Lower lobe of right lung (tissue), 2 donors: ENCODE measurements around the gene ARHGEF3. TPM values are rescaled to one million over a fixed set of nuclear protein-coding genes. Genes with fewer than 3 reads are reported as not detected.

Experiments
- ATAC-seq, 2 donors: fragments of 200-7000 bp; cut with Tn5 transposase; one replicate each; pipeline ENCODE4 v1.9.1; 2020 to 2022; ENCODE audit warnings: mild to moderate bottlenecking in 2 of 2, moderate library complexity in 2 of 2
- DNase-seq: peaks from one replicate; pipeline ENCODE4 v3.0.0-alpha.2; 2020
- H3K27ac ChIP-seq: fragments of 200-600 bp; one replicate; pipeline ENCODE4 v1.8.0; 2022
- H3K27me3 ChIP-seq: fragments of 200-600 bp; one replicate; pipeline ENCODE4 v1.8.0; 2022; ENCODE audit warnings: low read depth
- H3K36me3 ChIP-seq: fragments of 200-600 bp; one replicate; pipeline ENCODE4 v1.8.0; 2022; ENCODE audit warnings: mild to moderate bottlenecking
- H3K4me1 ChIP-seq: fragments of 200-600 bp; one replicate; pipeline ENCODE4 v1.8.0; 2022
- H3K4me3 ChIP-seq: fragments of 200-600 bp; one replicate; pipeline ENCODE4 v1.8.0; 2022; ENCODE audit warnings: mild to moderate bottlenecking
- H3K9me3 ChIP-seq: fragments of 200-600 bp; one replicate; pipeline ENCODE4 v1.8.0; 2022
- intact Hi-C: fragments of 100-400 bp; cut with DNase I; formaldehyde crosslinking; loops from one replicate; pipeline ENCODE4 v1.11.0; 2022
- total RNA-seq: library from RNA; stranded (reverse); fragmentation: NEBNext Ultra II Directional; extraction: Animal tissue kit (Norgen Biotek cat#: 25700); gene quantifications from one replicate; pipeline ENCODE4 v1.2.1, GENCODE V29; 2021
- TF ChIP-seq, protein P1 (sequence below): fragments of 200-600 bp; IDR thresholded peaks from one replicate; pipeline ENCODE4 v1.8.0; 2022; ENCODE audit warnings: antibody characterized with exemption, mild to moderate bottlenecking
- donor health status: DM: no; HTN: yes; CAD: no; lungs with severe emphysema.

The ARHGEF3 gene
- total RNA-seq, 1 donor from 2014 or later = 48.0 TPM

DNA sequence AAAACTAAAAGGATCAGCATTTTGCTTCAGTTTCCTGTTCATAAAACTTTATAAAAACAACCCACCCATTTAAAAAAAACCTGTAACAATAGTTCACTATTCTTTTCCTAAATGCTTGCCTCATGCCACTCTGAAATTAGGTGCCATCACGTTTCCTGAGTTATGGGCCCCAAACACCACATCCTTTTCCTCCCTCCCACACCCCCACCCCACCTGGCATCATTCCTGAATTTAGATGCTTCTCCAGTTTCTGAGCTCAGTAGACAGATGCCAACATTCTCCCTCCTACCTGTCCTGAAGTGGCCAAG lies 11.9 kb upstream of the ARHGEF3 start:
- no peak overlapping the region for H3K4me3 ChIP-seq
- H3K27ac ChIP-seq = no peak overlapping the region
- intact Hi-C loops = no loop called here
- DNase-seq = no peak
- H3K27me3 ChIP-seq = no peaks in the 10 kb centered on the region
- H3K4me1 ChIP-seq = peaks cover 18% of the 10 kb centered on the region
- H3K9me3 ChIP-seq = no peaks in the 10 kb centered on the region
- no peak for ATAC-seq
- TF ChIP-seq, protein P1, sequence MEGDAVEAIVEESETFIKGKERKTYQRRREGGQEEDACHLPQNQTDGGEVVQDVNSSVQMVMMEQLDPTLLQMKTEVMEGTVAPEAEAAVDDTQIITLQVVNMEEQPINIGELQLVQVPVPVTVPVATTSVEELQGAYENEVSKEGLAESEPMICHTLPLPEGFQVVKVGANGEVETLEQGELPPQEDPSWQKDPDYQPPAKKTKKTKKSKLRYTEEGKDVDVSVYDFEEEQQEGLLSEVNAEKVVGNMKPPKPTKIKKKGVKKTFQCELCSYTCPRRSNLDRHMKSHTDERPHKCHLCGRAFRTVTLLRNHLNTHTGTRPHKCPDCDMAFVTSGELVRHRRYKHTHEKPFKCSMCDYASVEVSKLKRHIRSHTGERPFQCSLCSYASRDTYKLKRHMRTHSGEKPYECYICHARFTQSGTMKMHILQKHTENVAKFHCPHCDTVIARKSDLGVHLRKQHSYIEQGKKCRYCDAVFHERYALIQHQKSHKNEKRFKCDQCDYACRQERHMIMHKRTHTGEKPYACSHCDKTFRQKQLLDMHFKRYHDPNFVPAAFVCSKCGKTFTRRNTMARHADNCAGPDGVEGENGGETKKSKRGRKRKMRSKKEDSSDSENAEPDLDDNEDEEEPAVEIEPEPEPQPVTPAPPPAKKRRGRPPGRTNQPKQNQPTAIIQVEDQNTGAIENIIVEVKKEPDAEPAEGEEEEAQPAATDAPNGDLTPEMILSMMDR = no peak
- H3K36me3 ChIP-seq = no peaks in the 10 kb centered on the region

DNA sequence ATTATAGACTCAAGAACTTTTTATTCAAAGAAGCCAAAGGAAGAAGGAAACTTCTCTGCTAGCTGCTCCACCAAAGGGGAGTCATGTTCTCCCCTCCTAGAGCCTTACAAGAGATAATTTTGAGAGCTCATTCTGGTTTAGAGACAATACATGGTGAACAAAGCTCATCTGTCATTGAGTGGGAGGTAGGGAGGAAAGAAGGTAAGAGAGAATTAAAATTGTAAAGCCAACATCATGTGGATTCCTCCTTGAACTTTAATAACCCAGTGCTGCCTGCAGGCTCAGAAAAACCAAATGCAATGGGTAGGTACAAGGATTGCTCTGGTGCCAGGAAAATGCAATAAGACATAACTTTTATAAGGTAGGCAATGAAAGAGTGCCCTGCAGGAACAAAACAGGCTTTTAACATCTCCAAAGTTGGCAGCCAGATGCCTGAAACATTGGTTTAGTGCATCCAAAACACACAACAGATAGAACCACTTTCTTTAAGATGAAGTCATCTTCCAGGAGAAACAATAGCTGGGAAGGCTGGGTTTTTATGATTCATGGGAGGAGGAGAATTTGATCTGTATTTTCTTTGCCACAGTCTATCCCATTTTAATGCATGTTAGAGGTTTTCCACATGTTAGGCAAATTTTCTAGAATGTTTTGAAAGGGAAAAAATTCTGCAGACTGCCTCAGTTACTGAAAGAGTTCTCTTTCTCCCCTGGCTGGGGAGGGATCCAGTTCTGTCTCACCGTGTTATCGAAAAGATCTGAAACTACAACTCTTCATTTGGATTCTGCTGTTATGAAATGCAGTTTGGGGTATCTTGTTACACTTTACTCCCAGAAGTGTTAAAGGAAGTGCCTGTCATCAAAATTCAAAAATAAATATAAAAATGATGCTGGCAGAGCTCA lies 11.3 kb upstream of the ARHGEF3 start:
- no peaks in the 10 kb centered on the region for H3K27me3 ChIP-seq
- no peaks in the 10 kb centered on the region for H3K9me3 ChIP-seq
- H3K4me3 ChIP-seq = no peak overlapping the region
- no peak overlapping the region for H3K27ac ChIP-seq
- DNase-seq (no peak), ATAC-seq (no peak)
- intact Hi-C loops = no loop called here
- TF ChIP-seq, protein P1 = no peak
- peaks cover 18% of the 10 kb centered on the region for H3K4me1 ChIP-seq
- no peaks in the 10 kb centered on the region for H3K36me3 ChIP-seq

DNA sequence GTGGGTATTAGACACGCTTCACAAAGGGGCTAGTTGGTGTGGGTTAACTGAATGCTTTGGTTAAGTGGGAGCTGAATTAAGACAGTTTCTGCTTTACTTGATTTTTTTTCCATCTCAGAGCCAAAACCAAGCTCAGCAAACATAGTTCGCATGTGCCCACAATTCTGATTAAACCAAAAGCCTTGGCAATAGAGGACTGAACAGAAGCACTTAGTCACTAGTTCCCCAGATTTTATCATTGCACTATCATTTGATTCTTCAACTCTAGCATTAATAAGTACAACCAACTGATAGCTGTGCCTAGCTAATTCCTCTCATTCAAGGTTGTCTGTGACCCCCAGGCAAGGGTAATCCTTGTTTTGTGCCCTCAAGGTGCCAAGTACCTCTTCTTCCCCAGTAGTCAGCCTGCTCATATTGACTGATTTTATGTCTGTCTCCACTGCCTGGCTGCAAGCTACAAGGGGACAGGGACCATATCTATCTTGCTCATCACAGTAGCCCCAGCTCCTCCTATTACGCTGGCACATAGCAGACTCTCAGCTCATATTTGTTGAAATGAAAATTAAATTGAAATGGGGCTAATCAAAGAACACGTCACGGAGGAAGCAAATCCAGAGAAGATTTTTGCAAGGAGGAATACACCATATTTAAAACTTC lies 9.9 kb upstream of the ARHGEF3 start:
- intact Hi-C loops = no loop called here
- no peak overlapping the region for H3K27ac ChIP-seq

DNA sequence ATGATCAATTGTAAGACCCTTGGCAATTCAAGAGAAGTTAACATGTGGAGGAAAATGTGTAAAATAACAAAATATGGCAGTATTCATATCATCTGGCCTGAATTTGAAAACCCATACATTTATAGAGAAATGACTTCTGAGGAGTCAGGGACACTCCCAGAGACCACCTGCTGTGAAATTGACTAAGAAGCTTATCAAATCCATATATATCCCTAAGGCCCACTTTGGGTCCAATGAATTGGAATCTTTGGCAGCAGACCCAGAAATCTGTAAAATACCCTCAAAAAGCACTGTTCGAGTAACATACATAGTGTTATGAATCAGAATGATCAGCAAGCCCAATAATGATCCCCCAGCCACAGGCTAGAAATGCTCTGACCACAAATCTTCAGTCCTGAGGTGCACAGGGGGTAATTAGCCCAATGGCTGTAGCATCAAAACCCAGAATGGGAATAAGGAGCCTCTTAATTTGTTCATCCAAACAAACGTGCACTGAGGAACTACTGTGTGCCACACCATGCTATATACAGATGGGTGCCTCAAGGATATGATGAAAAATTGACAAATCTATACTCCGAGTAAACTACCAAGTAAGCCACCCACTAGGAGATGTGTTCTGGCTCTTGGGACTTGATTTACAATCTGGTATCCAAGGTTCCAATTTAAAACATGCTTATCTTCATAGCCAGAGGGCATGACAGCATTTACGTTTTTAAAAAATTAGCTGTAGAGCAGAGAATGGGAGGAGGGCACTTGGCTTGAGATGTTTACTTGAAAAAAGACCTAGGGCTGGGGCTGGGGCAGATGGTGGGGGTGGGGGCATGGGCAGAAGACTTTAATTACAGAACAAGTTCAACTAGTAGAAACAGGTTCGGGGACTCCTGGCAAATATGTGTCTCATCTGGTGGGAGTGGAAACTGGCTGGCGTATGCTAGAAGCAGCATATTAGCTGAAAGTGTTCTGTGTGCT lies 9.1 kb upstream of the ARHGEF3 start:
- DNase-seq = no peak
- no peaks in the 10 kb centered on the region for H3K9me3 ChIP-seq
- ATAC-seq = peak in 1 of 2 donors; percentile 39
- H3K27ac ChIP-seq = no peak overlapping the region
- H3K36me3 ChIP-seq = no peaks in the 10 kb centered on the region
- TF ChIP-seq, protein P1 = no peak
- peaks cover 18% of the 10 kb centered on the region for H3K4me1 ChIP-seq
- no peak overlapping the region for H3K4me3 ChIP-seq
- intact Hi-C loops = no loop called here
- H3K27me3 ChIP-seq = no peaks in the 10 kb centered on the region

More for the DNA sequence above, 9.9 kb upstream of the ARHGEF3 start:
- H3K36me3 ChIP-seq = no peaks in the 10 kb centered on the region
- ATAC-seq = no peak
- DNase-seq = no peak
- TF ChIP-seq, protein P1 = no peak
- H3K4me3 ChIP-seq = no peak overlapping the region
- peaks cover 18% of the 10 kb centered on the region for H3K4me1 ChIP-seq
- no peaks in the 10 kb centered on the region for H3K27me3 ChIP-seq
- no peaks in the 10 kb centered on the region for H3K9me3 ChIP-seq

DNA sequence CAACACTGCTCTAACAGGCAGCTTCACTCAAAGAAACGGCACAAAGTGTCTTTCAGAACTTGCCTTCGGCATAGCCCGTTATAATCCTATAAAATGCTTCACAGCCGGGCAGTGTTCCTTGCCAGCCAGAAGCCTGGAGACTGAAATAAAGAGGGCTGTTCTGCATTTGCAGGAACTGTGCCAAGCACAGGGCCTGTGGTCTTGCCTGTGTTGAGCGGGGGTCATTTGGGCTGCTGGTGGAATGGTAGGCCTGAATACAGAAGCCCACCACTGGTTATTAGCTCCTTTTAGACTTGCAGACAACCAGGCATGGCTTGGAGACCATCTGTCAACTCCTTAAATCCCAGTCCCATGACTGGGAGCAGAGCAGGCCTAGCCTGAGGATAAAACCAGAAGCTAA lies 4.7 kb upstream of the ARHGEF3 start:
- H3K4me1 ChIP-seq = no peaks in the 10 kb centered on the region
- ATAC-seq = no peak

More for the DNA sequence above, 4.7 kb upstream of the ARHGEF3 start:
- no peak overlapping the region for H3K4me3 ChIP-seq
- no peak for DNase-seq
- TF ChIP-seq, protein P1 = no peak
- intact Hi-C loops = no loop called here
- H3K27me3 ChIP-seq = no peaks in the 10 kb centered on the region
- H3K36me3 ChIP-seq = no peaks in the 10 kb centered on the region
- no peak overlapping the region for H3K27ac ChIP-seq
- H3K9me3 ChIP-seq = no peaks in the 10 kb centered on the region
